Skin epidermis (tissue), 12 donors: ENCODE measurements around the gene MFSD12.
A peak's percentile ranks its signal among the peaks of the same experiment; 100 is the strongest.

Experiments
- H3K27ac ChIP-seq, 21 experiments: fragments of 200-600 bp; sonication (generic) in 11 of 21; one replicate each; pipeline ENCODE4 v1.5.0; 2020; ENCODE audit warnings: mild to moderate bottlenecking in 3 of 21, inconsistent platforms in 2 of 21, moderate library complexity in 2 of 21
- H3K4me3 ChIP-seq, 7 experiments: fragments of 200-600 bp; sonication (generic) in 2 of 7; one replicate each; pipeline ENCODE4 v1.5.0; 2020; ENCODE audit warnings: inconsistent platforms in 2 of 7, mild to moderate bottlenecking in 2 of 7, moderate library complexity in 1 of 7

Gene MFSD12

GRCh38 chr19:3557461-3558248, at the start of gene MFSD12:
Gene MFSD12 (minus strand): TSS chr19:3557586. CDS start chr19:3557403, 183 bp downstream.
- Histone ChIP-seq H3K27ac (peak within 1 kb of the TSS; percentile 66 to 90 (median 85)), H3K4me3 (peak within 1 kb of the TSS; percentile 61 to 99 (median 84))

DNA sequence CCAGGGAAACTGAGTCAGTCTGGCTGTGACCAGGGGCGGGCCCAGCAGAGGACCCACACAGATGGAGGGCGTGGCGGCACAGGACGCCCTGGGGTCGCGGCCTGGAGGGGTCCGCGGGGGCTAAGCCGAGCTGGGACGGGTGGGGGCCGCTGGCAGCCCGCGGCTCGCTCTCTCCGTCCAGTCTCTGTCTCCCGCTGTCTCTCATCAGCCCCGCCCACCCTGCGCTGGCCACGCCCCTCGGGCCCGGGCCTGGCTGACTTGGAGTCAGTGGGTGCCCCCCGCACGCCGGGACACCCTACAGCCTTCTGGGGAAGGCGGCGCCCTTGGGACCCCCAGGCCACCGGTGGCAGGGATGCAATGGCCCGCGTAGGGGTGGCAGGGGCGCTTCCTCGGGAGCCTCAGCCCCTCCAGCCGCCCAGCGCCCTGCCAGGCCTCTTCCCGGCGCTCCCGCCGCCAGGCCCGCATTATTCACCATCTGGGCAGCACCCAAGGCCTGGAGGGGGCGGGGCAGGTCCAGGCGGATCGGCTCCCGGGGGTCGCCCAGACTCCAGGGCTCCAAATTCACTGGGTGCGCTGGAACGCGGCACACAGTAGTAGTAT, 49.4 kb upstream of the MFSD12 start, which contains the start of gene TBXA2R:
Gene TBXA2R, minus strand, starts transcription at position 186 of the 600 bp plus-strand sequence. CDS start 6,241 bp downstream, outside the sequence.
- Histone ChIP-seq H3K27ac (peak within 1 kb of the TSS in 18 of 21 experiments; percentile 36 to 84 (median 65)), H3K4me3 (peak within 1 kb of the TSS; percentile 8 to 41 (median 34))

DNA sequence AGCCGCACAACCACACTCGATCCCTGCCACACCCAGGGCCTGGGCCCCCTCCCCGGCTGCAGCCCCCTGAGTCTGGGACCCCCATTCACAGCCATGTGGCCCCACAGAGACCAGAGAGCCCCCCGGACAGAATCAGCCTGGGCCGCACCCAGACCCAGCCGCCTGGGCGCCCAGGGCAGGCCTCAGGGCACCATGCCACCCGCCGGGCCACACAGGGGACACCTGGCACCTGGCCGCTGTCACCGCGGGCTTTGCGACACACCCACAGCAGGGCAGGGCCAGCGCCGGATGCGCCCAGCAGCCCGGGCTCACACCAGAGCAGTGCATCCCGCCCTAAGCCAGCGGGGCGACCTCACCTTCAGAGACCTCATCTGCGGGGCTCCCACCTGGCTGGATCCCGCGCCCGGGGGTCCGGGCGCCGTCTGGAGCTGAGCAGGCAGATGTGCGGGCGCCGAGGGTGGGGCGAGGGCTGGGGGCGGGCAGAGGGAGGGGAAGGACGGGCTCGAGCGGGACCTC, 48.8 kb upstream of the MFSD12 start:
- H3K4me3 ChIP-seq, result peak overlapping the region; percentile 8 to 41 (median 34)
- H3K27ac ChIP-seq, result peak overlapping the region in 16 of 21 experiments; percentile 36 to 84 (median 65)

DNA sequence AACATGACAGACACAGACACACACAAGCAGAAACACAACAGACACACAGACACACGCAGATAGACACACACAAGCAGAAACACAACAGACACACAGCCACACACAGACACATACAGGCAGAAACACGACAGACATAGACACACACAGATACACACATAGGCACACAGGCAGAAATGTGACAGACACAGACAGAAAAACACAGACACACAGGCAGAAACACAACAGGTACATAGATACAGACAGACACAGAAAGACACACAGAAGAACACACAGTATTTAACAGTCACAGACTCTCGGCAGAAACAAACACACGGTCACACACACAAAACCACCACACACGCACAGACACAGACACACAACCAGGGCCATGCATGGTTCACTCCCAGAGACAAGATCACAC, 48.4 kb upstream of the MFSD12 start:
- Histone ChIP-seq H3K27ac (peak overlapping the region in 2 of 21 experiments; percentile 65), H3K4me3 (peak overlapping the region; percentile 8 to 41 (median 34))

- Histone ChIP-seq H3K4me3 (no peak overlapping the region), H3K27ac (no peak overlapping the region)
Measured at GRCh38 chr19:3605361-3605760, 48.0 kb upstream of the MFSD12 start.

- H3K4me3 ChIP-seq, result no peak overlapping the region
- peak overlapping the region in 1 of 21 experiments; percentile 42 for H3K27ac ChIP-seq
Measured at GRCh38 chr19:3604987-3605343, 47.6 kb upstream of the MFSD12 start.

GRCh38 chr19:3604227-3604986, 47.0 kb upstream of the MFSD12 start:
- no peak overlapping the region for H3K4me3 ChIP-seq
- peak overlapping the region in 2 of 21 experiments; percentile 5 to 42 for H3K27ac ChIP-seq

- Histone ChIP-seq H3K4me3 (no peak overlapping the region), H3K27ac (peak overlapping the region in 1 of 21 experiments; percentile 15)
Measured at GRCh38 chr19:3603121-3603811, 45.9 kb upstream of the MFSD12 start.

GRCh38 chr19:3601021-3601420, 43.6 kb upstream of the MFSD12 start:
- no peak overlapping the region for H3K4me3 ChIP-seq
- no peak overlapping the region for H3K27ac ChIP-seq

DNA sequence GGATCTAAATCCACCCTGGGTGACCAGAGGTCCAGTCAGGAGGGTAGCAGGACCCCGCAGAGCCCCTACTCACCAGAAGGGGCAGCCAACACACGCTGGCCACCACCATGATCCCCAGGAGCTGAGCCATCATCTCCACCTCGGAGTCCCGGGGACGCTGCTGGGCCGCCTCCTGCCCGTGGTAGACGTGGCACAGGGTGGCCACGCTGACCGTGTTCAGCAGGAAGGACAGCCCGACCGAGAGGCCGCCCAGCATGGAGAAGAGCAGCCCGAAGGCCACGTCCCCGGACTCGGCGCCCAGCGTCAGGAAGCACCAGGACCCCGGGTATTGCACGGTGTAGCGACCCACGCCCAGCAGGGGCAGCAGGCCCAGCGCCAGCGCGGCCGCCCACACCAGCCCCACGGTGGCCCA, 42.4 kb upstream of the MFSD12 start:
- Histone ChIP-seq H3K27ac (no peak overlapping the region), H3K4me3 (no peak overlapping the region)

DNA sequence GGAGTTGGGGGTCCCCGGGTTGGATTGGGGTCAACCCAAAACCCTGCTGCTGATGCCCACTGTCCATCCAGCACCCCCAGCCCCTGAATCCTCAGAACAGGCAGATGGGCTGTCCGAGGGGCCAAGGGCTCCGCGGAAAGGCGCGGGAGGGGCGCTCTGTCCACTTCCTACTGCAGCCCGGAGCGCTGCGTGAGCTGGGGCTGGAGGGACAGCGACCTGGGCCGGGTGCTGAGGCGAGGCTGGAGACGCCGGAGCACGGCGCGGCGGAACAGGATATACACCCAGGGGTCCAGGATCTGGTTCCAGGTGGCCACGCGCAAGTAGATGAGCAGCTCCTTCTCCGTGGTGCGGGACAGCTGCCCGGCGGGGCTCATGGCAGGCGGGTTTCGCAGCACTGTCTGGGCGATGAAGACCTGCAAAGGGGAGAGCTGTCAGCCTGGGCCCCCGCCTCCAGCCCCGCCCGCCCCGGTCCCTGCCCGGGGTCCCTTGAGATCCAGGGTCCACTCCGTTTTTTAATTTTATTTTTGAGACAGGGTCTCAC, 38.2 kb upstream of the MFSD12 start:
- Histone ChIP-seq H3K27ac (no peak overlapping the region), H3K4me3 (no peak overlapping the region)

DNA sequence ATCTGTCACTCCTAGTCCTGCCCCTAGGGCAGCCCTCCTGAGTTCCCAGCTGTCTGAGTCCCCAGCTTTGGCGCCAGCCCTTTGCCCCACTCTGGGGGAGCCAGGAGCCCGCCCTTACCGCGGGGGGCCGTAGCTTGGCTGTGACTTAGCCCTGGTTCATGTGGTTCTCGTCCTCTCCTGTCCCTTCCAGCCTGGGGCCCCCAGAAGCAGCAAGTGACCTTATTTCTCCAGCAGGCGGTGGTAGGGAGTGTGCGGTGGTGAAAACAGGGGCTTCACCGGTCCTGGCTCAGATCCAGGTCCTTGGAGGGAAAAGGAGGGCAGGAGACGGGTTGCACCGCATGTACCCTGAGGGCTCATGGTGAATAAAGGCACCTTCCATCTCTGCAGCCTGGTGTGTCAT, 35.8 kb upstream of the MFSD12 start:
- Histone ChIP-seq H3K4me3 (no peak overlapping the region), H3K27ac (no peak overlapping the region)

- Histone ChIP-seq H3K27ac (no peak overlapping the region), H3K4me3 (no peak overlapping the region)
Measured at GRCh38 chr19:3591876-3592613, 34.7 kb upstream of the MFSD12 start.

- Histone ChIP-seq H3K4me3 (no peak overlapping the region), H3K27ac (no peak overlapping the region)
Measured at GRCh38 chr19:3590991-3591659, 33.7 kb upstream of the MFSD12 start.

- Histone ChIP-seq H3K4me3 (no peak overlapping the region), H3K27ac (no peak overlapping the region)
Measured at GRCh38 chr19:3589949-3590348, 32.6 kb upstream of the MFSD12 start.

DNA sequence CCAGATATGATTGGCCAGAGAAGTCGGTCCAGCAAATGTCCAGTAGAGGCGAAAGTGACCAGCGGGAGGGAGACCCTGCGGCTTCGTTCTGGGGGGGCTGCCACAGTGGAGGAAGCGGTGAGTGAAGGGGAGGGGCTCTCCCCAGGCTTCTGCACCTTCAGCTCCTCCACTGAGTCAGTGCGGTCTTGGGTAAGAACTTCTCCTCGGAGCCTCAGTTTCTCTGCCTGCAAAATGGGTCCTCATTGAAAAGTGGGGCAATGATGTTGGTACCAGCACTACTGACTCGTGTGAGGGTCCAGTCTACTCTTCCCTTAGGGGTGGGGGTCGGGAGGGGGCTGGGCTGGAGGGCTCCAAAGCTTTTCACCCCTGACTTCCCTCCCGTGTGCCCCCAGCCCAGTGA, 32.1 kb upstream of the MFSD12 start:
- H3K4me3 ChIP-seq, result no peak overlapping the region
- H3K27ac ChIP-seq, result no peak overlapping the region

DNA sequence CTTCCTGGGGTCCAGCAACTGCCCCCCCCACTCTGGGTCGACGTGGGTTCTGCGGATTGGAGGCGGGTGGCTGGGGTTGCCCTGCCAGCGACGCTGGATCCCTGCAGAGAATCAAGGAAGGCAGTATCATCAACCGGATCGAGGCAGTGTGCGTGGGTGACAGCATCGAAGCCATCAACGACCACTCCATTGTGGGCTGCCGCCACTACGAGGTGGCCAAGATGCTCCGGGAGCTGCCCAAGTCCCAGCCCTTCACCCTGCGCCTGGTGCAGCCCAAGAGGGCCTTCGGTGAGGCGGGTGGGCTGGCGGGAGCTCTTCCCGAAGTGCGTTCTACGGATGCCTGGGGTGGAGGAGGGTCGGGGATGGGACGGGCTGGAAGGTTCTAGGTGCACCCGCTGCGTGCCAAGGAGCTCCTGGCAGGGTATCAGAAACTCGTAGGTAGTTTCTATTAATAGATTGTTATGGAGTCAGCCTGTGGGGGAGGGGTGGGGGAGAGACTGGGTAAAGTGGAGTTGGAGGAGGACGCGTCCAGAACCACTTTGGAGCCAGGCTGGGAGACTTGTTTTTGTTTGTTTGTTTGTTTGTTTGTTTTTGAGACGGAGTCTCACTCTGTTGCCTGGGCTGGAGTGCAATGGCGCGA, 29.4 kb upstream of the MFSD12 start:
- Histone ChIP-seq H3K27ac (no peak overlapping the region), H3K4me3 (no peak overlapping the region)
